HepG2 (cell line): Measurements from ENCODE around the gene NAIF1. TPM values are rescaled to one million over a fixed set of nuclear protein-coding genes. Genes with fewer than 3 reads are reported as not detected.

Source experiments
- NAIF1 ChIP-seq: sonication (generic); formaldehyde crosslinking; IDR thresholded peaks from 2 replicates; pipeline ENCODE4 v1.5.0; 2020; ENCODE audit warnings: mild to moderate bottlenecking, missing genetic modification reagents, borderline replicate concordance
- SP4 ChIP-seq: sonication (generic); formaldehyde crosslinking; IDR thresholded peaks from 2 replicates; pipeline ENCODE4 v1.8.1; 2023; ENCODE audit warnings: mild to moderate bottlenecking, missing genetic modification reagents
- TBX2 ChIP-seq: sonication (generic); formaldehyde crosslinking; IDR thresholded peaks from 2 replicates; pipeline ENCODE4 v1.5.0; 2020; ENCODE audit warnings: missing genetic modification reagents, mild to moderate bottlenecking, borderline replicate concordance
- ZBTB3 ChIP-seq: sonication (generic); formaldehyde crosslinking; IDR thresholded peaks from 2 replicates; pipeline ENCODE4 v1.4.0; 2020; ENCODE audit warnings: low read depth, mild to moderate bottlenecking, moderate library complexity, missing genetic modification reagents, borderline replicate concordance
- ZNF543 ChIP-seq: sonication (generic); formaldehyde crosslinking; IDR thresholded peaks from 2 replicates; pipeline ENCODE4 v1.4.0; 2020; ENCODE audit warnings: mild to moderate bottlenecking, missing genetic modification reagents
- ZSCAN22 ChIP-seq: sonication (generic); formaldehyde crosslinking; IDR thresholded peaks from 2 replicates; pipeline ENCODE4 v1.4.0; 2020; ENCODE audit warnings: mild to moderate bottlenecking, missing genetic modification reagents
- ZSCAN9 ChIP-seq: IDR thresholded peaks from 2 replicates; pipeline ENCODE4 v1.6.1; 2016; ENCODE audit warnings: borderline replicate concordance
- polyA plus RNA-seq, 8 experiments: library from polyadenylated mRNA; depleted of rRNA in 3 of 8; stranded (reverse) in 7 of 8; unstranded in 1 of 8; fragments of >200 nt; fragmentation: Illumina TruSeq in 4 of 8; extraction: Trizol in 4 of 8; gene quantifications; 2 replicates each; pipeline versions ENCODE4 v1.2.1 to v1.2.3, GENCODE V29; 2011 to 2016; ENCODE audit warnings: low read depth in 4 of 8, missing spikeins in 1 of 8, mixed read lengths in 1 of 8; ENCODE audit not compliant: insufficient read depth in 1 of 8
- total RNA-seq, 5 experiments: library from RNA; depleted of rRNA; stranded (reverse); fragments of >200 nt; fragmentation: Illumina TruSeq; extraction: Trizol; gene quantifications; 2 replicates each; pipeline ENCODE4 v1.2.3, GENCODE V29; 2016; ENCODE audit warnings: low read depth in 1 of 5
- TF ChIP-seq, protein P1 (sequence below): sonication (generic); formaldehyde crosslinking; IDR thresholded peaks from 2 replicates; pipeline ENCODE4 v1.5.0; 2020; ENCODE audit warnings: mild to moderate bottlenecking, missing genetic modification reagents
- TF ChIP-seq, protein P2 (sequence below): sonication (generic); formaldehyde crosslinking; IDR thresholded peaks from 2 replicates; pipeline ENCODE4 v1.4.0; 2020; ENCODE audit warnings: mild to moderate bottlenecking, low read depth, missing genetic modification reagents
- TF ChIP-seq, protein P3 (sequence below): sonication (generic); formaldehyde crosslinking; conservative IDR thresholded peaks from 2 replicates; pipeline ENCODE4 v1.8.0; 2022; ENCODE audit warnings: missing genetic modification reagents
- TF ChIP-seq, protein P4 (sequence below): sonication (generic); formaldehyde crosslinking; IDR thresholded peaks from 2 replicates; pipeline ENCODE4 v1.4.0; 2020; ENCODE audit warnings: missing genetic modification reagents
- TF ChIP-seq, protein P5 (sequence below): sonication (generic); formaldehyde crosslinking; IDR thresholded peaks from 2 replicates; pipeline ENCODE4 v1.4.0; 2020; ENCODE audit warnings: mild to moderate bottlenecking, missing genetic modification reagents

The NAIF1 gene
- total and polyA plus RNA-seq, 2 of the 13 experiments (the other 11 are each of a cell fraction or from before 2014, with no cell fraction given) = 6.0 to 6.9 TPM

DNA sequence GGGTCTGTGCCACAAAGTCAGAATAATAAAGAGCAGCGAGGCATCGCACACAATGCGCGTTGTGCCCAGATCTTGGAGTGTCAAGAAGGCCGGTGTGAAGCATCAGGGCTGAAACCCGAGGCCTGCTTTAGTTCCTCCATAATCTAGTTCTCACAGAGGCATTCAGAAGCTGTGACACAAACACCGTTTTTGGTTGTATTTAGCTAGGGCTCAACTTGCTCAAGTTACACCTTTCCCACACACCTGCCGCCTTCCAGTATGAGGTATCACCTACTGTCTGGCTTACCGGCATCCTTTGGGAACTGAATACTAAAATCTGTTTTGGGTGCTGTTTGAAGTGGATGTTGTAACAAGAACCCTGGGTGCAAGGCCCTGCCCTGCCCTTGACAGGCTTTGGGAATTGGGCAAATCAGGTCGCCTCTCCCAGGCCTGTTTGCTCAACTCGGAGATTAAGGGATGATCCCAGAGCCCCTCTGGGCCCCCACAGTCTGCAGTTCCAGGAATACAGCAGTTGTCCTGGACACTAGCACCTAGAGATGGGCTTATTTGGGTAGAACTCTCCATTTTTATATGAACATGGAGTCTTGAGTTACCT lies 27.9 kb upstream of the NAIF1 start (continued):
- TF ChIP-seq, protein P1, sequence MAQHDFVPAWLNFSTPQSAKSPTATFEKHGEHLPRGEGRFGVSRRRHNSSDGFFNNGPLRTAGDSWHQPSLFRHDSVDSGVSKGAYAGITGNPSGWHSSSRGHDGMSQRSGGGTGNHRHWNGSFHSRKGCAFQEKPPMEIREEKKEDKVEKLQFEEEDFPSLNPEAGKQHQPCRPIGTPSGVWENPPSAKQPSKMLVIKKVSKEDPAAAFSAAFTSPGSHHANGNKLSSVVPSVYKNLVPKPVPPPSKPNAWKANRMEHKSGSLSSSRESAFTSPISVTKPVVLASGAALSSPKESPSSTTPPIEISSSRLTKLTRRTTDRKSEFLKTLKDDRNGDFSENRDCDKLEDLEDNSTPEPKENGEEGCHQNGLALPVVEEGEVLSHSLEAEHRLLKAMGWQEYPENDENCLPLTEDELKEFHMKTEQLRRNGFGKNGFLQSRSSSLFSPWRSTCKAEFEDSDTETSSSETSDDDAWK = no peak
- no peak for TF ChIP-seq SP4 (CRISPR knock-in tag)
- TF ChIP-seq, protein P2, sequence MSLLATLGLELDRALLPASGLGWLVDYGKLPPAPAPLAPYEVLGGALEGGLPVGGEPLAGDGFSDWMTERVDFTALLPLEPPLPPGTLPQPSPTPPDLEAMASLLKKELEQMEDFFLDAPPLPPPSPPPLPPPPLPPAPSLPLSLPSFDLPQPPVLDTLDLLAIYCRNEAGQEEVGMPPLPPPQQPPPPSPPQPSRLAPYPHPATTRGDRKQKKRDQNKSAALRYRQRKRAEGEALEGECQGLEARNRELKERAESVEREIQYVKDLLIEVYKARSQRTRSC (CRISPR knock-in tag) = no peak
- TF ChIP-seq ZSCAN9 (CRISPR knock-in tag) = no peak
- no peak for TF ChIP-seq ZBTB3 (CRISPR knock-in tag)
- TF ChIP-seq, protein P3, sequence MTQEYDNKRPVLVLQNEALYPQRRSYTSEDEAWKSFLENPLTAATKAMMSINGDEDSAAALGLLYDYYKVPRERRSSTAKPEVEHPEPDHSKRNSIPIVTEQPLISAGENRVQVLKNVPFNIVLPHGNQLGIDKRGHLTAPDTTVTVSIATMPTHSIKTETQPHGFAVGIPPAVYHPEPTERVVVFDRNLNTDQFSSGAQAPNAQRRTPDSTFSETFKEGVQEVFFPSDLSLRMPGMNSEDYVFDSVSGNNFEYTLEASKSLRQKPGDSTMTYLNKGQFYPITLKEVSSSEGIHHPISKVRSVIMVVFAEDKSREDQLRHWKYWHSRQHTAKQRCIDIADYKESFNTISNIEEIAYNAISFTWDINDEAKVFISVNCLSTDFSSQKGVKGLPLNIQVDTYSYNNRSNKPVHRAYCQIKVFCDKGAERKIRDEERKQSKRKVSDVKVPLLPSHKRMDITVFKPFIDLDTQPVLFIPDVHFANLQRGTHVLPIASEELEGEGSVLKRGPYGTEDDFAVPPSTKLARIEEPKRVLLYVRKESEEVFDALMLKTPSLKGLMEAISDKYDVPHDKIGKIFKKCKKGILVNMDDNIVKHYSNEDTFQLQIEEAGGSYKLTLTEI = no peak
- TF ChIP-seq, protein P4, sequence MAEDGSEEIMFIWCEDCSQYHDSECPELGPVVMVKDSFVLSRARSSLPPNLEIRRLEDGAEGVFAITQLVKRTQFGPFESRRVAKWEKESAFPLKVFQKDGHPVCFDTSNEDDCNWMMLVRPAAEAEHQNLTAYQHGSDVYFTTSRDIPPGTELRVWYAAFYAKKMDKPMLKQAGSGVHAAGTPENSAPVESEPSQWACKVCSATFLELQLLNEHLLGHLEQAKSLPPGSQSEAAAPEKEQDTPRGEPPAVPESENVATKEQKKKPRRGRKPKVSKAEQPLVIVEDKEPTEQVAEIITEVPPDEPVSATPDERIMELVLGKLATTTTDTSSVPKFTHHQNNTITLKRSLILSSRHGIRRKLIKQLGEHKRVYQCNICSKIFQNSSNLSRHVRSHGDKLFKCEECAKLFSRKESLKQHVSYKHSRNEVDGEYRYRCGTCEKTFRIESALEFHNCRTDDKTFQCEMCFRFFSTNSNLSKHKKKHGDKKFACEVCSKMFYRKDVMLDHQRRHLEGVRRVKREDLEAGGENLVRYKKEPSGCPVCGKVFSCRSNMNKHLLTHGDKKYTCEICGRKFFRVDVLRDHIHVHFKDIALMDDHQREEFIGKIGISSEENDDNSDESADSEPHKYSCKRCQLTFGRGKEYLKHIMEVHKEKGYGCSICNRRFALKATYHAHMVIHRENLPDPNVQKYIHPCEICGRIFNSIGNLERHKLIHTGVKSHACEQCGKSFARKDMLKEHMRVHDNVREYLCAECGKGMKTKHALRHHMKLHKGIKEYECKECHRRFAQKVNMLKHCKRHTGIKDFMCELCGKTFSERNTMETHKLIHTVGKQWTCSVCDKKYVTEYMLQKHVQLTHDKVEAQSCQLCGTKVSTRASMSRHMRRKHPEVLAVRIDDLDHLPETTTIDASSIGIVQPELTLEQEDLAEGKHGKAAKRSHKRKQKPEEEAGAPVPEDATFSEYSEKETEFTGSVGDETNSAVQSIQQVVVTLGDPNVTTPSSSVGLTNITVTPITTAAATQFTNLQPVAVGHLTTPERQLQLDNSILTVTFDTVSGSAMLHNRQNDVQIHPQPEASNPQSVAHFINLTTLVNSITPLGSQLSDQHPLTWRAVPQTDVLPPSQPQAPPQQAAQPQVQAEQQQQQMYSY = no peak
- no peak for TF ChIP-seq TBX2 (CRISPR knock-in tag)
- TF ChIP-seq NAIF1 (CRISPR knock-in tag) = no peak
- TF ChIP-seq, protein P5, sequence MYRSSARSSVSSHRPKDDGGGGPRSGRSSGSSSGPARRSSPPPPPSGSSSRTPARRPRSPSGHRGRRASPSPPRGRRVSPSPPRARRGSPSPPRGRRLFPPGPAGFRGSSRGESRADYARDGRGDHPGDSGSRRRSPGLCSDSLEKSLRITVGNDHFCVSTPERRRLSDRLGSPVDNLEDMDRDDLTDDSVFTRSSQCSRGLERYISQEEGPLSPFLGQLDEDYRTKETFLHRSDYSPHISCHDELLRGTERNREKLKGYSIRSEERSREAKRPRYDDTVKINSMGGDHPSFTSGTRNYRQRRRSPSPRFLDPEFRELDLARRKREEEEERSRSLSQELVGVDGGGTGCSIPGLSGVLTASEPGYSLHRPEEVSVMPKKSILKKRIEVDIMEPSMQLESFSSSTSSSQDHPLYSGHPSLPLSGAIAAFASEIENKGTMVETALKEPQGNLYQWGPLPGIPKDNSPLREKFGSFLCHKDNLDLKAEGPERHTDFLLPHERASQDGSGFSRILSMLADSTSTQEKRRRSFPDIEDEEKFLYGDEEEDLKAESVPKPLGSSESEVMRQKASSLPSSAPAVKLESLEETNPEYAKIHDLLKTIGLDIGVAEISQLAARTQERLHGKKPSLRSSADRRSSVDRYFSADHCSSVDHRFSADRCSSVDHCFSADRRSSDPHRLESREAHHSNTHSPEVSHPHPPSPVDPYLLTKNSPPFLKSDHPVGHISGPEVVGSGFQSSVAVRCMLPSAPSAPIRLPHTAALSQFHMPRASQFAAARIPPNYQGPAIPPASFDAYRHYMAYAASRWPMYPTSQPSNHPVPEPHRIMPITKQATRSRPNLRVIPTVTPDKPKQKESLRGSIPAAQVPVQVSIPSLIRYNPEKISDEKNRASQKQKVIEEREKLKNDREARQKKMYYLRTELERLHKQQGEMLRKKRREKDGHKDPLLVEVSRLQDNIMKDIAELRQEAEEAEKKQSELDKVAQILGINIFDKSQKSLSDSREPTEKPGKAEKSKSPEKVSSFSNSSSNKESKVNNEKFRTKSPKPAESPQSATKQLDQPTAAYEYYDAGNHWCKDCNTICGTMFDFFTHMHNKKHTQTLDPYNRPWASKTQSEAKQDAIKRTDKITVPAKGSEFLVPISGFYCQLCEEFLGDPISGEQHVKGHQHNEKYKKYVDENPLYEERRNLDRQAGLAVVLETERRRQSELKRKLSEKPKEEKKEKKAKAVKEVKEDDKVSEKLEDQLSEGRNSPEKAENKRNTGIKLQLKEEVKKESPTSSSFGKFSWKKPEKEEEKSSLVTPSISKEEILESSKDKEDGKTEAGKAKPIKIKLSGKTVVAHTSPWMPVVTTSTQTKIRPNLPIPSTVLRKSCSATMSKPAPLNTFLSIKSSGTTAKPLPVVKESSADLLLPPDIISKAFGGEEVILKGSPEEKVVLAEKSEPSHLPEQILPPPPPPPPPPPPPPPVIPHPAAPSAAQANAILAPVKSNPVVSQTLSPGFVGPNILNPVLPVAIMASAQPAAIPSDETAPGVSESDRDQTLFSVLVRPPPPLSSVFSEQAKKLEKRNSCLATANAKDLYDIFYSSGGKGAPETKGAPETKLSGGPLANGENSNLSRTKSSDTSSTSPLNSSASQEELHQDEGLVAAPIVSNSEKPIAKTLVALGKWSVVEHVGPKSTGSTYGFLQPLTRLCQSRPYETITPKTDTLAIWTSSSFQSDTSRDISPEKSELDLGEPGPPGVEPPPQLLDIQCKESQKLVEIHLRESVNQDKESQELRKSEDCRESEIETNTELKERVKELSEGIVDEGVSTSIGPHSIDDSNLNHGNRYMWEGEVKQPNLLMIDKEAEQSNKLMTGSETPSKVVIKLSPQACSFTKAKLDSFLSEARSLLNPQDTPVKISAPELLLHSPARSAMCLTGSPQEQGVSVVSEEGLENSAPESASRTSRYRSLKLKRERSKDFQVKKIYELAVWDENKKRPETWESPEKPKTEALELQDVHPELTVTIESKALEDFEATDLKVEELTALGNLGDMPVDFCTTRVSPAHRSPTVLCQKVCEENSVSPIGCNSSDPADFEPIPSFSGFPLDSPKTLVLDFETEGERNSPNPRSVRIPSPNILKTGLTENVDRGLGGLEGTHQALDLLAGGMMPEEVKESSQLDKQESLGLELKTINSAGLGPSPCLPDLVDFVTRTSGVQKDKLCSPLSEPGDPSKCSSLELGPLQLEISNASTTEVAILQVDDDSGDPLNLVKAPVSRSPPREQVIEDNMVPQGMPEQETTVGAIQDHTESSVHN (CRISPR knock-in tag) = no peak
- no peak for TF ChIP-seq ZSCAN22 (CRISPR knock-in tag)
- no peak for TF ChIP-seq ZNF543 (CRISPR knock-in tag)
